Loucy (cell line): ENCODE results near the gene ALCAM.

Source experiments
- CTCF ChIP-seq: fragments of 200-600 bp; sonication (generic); conservative IDR thresholded peaks from 2 replicates; pipeline ENCODE4 v1.5.1; 2014; ENCODE audit warnings: mild to moderate bottlenecking, antibody characterized with exemption, low read length
- EZH2phosphoT487 ChIP-seq: fragments of 200-600 bp; IDR thresholded peaks from 2 replicates; pipeline ENCODE4 v1.6.1; 2018; ENCODE audit warnings: antibody characterized with exemption, mild to moderate bottlenecking, moderate library complexity, borderline replicate concordance

DNA sequence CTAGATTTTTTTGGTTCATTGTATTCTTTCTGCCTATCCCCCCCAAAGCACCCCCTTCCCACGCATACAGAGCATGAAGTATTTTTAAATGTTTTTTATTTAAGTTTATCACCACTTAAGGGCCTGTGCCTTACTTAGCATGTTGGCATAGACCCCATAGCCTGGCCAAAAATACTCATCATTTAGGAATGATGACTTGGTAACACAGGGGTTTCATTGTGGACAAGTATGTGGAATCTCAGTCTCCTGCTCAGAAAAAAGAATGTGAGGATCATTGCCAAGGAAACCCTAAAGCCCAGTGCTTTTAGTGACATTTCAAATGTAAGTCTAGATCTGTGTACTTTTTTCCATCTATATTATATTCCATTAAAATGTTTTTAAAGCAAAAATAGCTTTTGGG lies 146.3 kb downstream of the ALCAM start:
- TF ChIP-seq CTCF = no peak
- TF ChIP-seq EZH2phosphoT487 = no peak
